ENCODE data around the gene ALB.
"Not testable (repeated sequence)": the region's sequence is repeated elsewhere in the genome, so short reads cannot be mapped to it uniquely, and the experiment has no call there.

Gene ALB

DNA sequence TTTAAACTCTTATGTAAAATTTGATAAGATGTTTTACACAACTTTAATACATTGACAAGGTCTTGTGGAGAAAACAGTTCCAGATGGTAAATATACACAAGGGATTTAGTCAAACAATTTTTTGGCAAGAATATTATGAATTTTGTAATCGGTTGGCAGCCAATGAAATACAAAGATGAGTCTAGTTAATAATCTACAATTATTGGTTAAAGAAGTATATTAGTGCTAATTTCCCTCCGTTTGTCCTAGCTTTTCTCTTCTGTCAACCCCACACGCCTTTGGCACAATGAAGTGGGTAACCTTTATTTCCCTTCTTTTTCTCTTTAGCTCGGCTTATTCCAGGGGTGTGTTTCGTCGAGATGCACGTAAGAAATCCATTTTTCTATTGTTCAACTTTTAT lies at the start of gene ALB:
ALB (plus strand) TSS at position 246 of the 400 bp plus-strand sequence; CDS start at position 287, 41 bp downstream.
- DNase-seq: no peak

GRCh38 chr4:73357174-73357573 lies 46.9 kb upstream of the ALB start:
- not testable (repeated sequence) for DNase-seq

GRCh38 chr4:73369506-73370199 lies 34.4 kb upstream of the ALB start:
- DNase-seq: not testable (repeated sequence)

- no peak for DNase-seq
Measured at GRCh38 chr4:73375328-73375741, 28.8 kb upstream of the ALB start.

- DNase-seq: no peak
Measured at GRCh38 chr4:73376251-73376650, 27.8 kb upstream of the ALB start.

GRCh38 chr4:73376976-73377375 lies 27.1 kb upstream of the ALB start:
- DNase-seq: no peak

GRCh38 chr4:73378887-73379286 lies 25.2 kb upstream of the ALB start:
- no peak for DNase-seq

- DNase-seq: no peak
Measured at GRCh38 chr4:73379946-73380345, 24.1 kb upstream of the ALB start.

GRCh38 chr4:73381214-73381613 lies 22.9 kb upstream of the ALB start:
- no peak for DNase-seq

DNA sequence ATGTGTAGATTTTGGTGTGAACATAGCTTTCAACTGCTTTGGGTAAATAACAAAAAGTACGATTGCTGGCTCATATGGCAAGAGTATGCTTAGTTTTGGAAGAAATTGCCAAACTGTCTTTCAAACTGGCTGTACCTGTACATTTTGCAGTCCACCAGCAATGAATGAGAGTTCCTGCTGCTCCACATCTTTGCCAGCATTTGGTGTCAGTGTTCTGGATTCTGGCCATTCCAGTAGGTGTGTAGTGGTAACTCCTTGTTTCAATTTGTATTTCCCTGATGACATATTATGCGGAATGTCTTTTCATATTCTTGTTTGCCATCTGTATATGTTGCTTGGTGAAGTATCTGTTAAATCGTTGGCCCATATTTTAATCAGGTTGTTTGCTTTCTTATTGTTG lies 20.6 kb upstream of the ALB start:
- DNase-seq: no peak

- DNase-seq: no peak
Measured at GRCh38 chr4:73387552-73387951, 16.5 kb upstream of the ALB start.

- DNase-seq: no peak
Measured at GRCh38 chr4:73388887-73389286, 15.2 kb upstream of the ALB start.

- not testable (repeated sequence) for DNase-seq
Measured at GRCh38 chr4:73389663-73390062, 14.4 kb upstream of the ALB start.

DNA sequence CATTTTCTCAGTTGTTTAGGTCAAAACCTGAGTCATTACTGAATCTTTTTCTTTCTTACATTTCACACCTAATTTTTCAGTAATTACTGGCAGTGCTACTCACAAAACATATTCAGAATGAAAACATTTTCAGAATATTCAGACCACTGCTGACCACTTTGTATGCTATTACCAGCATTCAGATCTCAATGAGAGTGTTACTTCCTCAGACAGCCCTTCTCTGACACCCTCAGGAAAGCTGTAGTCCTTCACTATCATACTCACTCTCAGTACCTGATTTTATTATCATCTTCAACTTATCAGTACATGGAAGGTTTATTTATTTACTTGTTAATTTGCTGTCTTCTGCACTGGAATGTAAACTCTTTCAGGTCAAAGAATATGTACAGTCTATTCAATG lies 12.3 kb upstream of the ALB start:
- DNase-seq: no peak

DNA sequence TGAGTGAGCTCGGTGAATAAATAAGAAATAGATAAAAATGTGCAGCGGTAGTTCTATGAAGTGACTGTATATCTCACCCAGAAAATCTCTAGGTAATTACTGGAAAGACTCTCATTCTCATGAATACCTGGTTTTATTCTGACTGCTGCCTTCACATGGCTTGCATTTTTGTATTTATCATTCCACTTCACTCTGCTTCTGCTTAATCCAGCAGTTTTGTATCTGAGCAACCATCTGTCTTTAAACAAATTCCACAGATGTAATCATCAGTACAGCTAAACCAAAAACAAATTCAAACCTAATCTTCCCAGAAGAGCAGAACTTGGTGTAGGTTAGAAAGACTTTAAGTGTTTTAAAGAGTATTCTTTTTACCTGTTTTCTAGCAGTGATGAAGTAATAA lies 11.2 kb upstream of the ALB start:
- no peak for DNase-seq

GRCh38 chr4:73396304-73396703 lies 7.8 kb upstream of the ALB start:
- no peak for DNase-seq

GRCh38 chr4:73396993-73397972 lies 6.8 kb upstream of the ALB start:
- DNase-seq: no peak

GRCh38 chr4:73401412-73401811 lies 2.7 kb upstream of the ALB start:
- no peak for DNase-seq

DNA sequence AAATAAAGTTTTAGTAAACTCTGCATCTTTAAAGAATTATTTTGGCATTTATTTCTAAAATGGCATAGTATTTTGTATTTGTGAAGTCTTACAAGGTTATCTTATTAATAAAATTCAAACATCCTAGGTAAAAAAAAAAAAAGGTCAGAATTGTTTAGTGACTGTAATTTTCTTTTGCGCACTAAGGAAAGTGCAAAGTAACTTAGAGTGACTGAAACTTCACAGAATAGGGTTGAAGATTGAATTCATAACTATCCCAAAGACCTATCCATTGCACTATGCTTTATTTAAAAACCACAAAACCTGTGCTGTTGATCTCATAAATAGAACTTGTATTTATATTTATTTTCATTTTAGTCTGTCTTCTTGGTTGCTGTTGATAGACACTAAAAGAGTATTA lies 370 bp downstream of the ALB start:
- DNase-seq: no peak

GRCh38 chr4:73405138-73405537 lies 1.1 kb downstream of the ALB start:
- DNase-seq: no peak

DNA sequence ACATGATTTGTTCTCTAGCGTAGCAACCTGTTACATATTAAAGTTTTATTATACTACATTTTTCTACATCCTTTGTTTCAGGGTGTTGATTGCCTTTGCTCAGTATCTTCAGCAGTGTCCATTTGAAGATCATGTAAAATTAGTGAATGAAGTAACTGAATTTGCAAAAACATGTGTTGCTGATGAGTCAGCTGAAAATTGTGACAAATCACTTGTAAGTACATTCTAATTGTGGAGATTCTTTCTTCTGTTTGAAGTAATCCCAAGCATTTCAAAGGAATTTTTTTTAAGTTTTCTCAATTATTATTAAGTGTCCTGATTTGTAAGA lies 2.4 kb downstream of the ALB start:
- DNase-seq: no peak

- no peak for DNase-seq
Measured at GRCh38 chr4:73407227-73407673, 3.2 kb downstream of the ALB start.

DNA sequence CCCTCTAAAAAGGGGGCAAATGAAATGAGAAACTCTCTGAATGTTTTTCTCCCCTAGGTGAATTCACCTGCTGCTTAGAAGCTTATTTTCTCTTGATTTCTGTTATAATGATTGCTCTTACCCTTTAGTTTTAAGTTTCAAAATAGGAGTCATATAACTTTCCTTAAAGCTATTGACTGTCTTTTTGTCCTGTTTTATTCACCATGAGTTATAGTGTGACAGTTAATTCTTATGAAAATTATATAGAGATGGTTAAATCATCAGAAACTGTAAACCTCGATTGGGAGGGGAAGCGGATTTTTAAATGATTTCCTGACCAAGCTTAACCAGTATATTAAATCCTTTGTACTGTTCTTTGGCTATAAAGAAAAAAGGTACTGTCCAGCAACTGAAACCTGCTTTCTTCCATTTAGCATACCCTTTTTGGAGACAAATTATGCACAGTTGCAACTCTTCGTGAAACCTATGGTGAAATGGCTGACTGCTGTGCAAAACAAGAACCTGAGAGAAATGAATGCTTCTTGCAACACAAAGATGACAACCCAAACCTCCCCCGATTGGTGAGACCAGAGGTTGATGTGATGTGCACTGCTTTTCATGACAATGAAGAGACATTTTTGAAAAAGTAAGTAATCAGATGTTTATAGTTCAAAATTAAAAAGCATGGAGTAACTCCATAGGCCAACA lies 4.2 kb downstream of the ALB start:
- no peak for DNase-seq
